ENCODE results near the gene DTWD2. TPM values are rescaled to one million over a fixed set of nuclear protein-coding genes. Genes with fewer than 3 reads are reported as not detected.
"Not testable (repeated sequence)": the region's sequence is repeated elsewhere in the genome, so short reads cannot be mapped to it uniquely, and the experiment has no call there.

Gene DTWD2
- total RNA-seq, 4 donors from 2014 or later, result 2.8 to 7.1 (median 3.4) TPM

GRCh38 chr5:118981783-118982182 lies 6.6 kb downstream of the DTWD2 start:
- no peak for TF ChIP-seq CTCF (IDR thresholded peaks at IDR 0.05)
- ATAC-seq (ENCODE audit: low FRiP score), result no peak
- no peak for DNase-seq (ENCODE audit: low spot score)

DNA sequence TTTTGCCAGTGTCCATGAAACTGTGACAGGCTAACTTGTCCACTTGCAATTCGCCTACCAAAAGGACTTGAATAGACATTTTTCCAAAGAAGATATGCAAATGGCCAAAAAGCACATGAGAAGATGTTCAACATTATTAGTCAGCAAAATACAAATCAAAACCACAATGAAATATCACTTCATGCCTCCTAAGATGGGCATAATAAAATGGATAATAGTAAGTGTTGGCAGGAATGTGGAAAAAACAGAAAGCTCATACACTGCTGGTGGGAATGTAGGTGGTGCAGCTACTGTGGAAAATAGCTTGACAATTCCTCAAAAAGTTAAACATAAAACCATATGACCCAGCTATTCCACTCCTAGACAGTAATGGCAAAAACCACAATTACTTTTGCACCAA lies 7.9 kb downstream of the DTWD2 start:
- no peak for TF ChIP-seq CTCF (IDR thresholded peaks at IDR 0.05)
- ATAC-seq (ENCODE audit: low FRiP score) (no peak), DNase-seq (ENCODE audit: low spot score) (no peak)

DNA sequence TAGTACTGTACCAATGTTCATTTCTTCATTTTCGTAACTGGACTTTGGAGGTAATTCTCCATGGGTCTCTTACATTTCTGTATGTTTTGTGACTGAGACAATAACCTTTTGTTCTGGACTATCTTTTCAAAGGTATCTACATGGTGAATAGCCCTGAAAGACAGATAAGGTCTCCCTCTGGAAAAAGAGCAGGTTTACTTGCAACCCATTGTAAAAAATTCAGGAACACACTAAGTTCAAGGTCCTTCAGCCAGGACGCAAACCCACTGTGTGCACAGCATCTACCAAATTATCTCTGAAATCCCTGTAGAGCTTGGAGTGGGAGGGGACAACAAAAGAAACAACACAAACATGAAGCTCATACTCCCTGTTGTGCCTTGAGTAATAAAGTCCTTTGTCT lies 8.3 kb downstream of the DTWD2 start:
- ATAC-seq (ENCODE audit: low FRiP score), result no peak
- no peak for DNase-seq (ENCODE audit: low spot score)
- no peak for TF ChIP-seq CTCF (IDR thresholded peaks at IDR 0.05)

DNA sequence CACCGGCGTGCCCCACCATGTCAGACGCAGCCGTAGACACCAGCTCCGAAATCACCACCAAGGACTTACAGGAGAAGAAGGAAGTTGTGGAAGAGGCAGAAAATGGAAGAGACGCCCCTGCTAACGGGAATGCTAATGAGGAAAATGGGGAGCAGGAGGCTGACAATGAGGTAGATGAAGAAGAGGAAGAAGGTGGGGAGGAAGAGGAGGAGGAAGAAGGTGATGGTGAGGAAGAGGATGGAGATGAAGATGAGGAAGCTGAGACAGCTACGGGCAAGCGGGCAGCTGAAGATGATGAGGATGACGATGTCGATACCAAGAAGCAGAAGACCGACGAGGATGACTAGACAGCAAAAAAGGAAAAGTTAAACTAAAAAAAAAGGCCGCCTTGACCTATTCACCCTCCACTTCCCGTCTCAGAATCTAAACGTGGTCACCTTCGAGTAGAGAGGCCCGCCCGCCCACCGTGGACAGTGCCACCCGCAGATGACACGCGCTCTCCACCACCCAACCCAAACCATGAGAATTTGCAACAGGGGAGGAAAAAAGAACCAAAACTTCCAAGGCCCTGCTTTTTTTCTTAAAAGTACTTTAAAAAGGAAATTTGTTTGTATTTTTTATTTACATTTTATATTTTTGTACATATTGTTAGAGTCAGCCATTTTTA lies 14.4 kb downstream of the DTWD2 start:
- not testable (repeated sequence) for ATAC-seq (ENCODE audit: low FRiP score)

GRCh38 chr5:118968925-118969375 lies 19.4 kb downstream of the DTWD2 start:
- no peak for TF ChIP-seq CTCF (IDR thresholded peaks at IDR 0.05)
- no peak for DNase-seq (ENCODE audit: low spot score)
- ATAC-seq (ENCODE audit: low FRiP score), result no peak

More for the DNA sequence above, 14.4 kb downstream of the DTWD2 start:
- not testable (repeated sequence) for DNase-seq (ENCODE audit: low spot score)

DNA sequence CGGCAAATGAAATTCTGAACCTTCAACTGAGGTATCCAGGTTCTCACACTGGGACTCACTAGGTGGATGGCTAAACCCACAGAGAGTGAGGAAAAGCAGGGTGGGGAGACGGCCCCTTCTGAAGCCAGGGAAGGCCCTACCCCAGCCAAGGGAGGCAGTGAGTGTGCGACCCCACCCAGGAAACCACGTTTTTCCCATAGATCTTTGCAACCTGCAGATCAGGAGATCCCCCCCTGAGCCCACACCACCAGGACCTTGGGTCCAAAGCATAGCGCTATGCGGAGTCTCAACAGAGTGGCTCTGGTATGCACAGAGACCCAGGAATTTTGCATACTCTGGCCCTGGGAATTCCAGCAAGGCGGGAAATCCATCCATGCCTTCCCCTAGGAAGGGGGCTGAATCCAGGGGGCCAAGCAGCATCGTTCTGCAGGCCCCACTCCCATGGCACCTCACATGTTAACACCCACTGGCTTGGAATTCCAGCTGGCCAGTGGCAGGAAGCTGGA lies 19.9 kb downstream of the DTWD2 start:
- DNase-seq (ENCODE audit: low spot score), result no peak
- ATAC-seq (ENCODE audit: low FRiP score), result no peak
- no peak for TF ChIP-seq CTCF (IDR thresholded peaks at IDR 0.05)

- DNase-seq (ENCODE audit: low spot score) (no peak), ATAC-seq (ENCODE audit: low FRiP score) (no peak)
- no peak for TF ChIP-seq CTCF (IDR thresholded peaks at IDR 0.05)
Observed at GRCh38 chr5:118967059-118967508, 21.3 kb downstream of the DTWD2 start.

Measured in omental fat pad (tissue), 4 donors.